Midbrain (tissue), 1 donor: Measurements from ENCODE around the gene FAM83F.

Experiments
- DNase-seq: peaks from one replicate; lab custom pipeline; 2025; lab: John Stamatoyannopoulos, UW

FAM83F gene

DNA sequence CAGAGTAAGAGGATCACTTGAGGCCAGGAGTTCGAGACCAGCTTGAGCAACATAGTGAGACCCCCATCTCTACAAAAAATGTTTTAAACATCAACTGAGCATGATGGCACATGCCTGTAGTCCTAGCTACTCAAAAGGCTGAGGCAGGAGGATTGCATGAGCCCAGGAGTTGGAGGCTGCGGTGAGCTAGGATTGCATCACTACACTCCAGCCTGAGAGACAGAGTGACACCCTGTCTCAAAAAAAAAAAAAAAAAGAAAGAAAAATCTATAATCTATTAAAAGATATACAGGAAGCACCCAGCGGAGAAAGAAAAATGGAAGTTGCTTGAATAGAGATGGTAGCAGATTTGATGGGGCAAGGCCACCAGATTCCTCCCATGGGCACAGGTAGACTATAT is 61.8 kb downstream of the FAM83F start:
- no peak for DNase-seq

DNA sequence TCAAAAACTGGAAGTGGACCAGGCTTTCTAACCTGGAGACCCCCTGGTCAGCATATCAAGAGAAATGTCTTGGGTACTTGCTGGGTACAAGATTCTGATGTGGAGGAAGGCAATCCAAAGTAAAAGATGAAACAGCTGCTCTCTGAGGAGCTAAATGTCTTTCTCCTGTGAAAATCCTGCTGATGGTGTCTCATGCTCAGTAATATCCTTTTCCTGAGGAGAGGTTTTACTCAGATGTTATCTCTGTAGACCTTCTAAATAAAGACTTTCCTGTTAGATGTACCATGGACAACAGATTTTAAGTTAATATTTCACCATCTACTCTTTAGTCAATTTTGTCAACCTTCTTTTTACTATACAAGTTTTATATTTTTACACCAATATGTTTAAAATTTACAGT is 62.9 kb downstream of the FAM83F start:
- DNase-seq = no peak

- no peak for DNase-seq
These were observed 63.5 kb downstream of the FAM83F start for GRCh38 chr22:40058265-40058664.

GRCh38 chr22:40065981-40066380 is 71.2 kb downstream of the FAM83F start:
- no peak for DNase-seq

GRCh38 chr22:40067639-40068038 is 72.9 kb downstream of the FAM83F start:
- no peak for DNase-seq

GRCh38 chr22:40070701-40071100 is 75.9 kb downstream of the FAM83F start:
- DNase-seq = no peak

DNA sequence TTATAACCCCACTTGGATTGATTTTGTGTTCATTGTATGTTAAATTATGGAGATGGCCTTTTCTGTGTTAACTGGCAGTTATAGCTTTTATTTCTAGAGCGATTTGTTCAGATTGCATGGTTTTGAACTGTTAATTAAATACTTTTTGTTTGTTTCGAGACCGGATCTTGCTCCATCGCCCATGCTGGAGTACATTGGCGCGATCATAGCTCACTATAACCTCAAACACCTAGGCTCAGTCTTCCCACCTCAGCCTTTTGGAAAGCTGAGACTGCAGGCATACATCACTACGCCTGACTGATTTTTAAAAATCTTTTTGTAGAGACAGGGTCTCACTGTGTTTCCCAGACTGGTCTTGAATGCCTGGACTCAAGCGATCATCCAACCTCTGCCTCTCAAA is 77.0 kb downstream of the FAM83F start:
- no peak for DNase-seq

GRCh38 chr22:40076702-40077645 is 82.2 kb downstream of the FAM83F start:
- no peak for DNase-seq

DNA sequence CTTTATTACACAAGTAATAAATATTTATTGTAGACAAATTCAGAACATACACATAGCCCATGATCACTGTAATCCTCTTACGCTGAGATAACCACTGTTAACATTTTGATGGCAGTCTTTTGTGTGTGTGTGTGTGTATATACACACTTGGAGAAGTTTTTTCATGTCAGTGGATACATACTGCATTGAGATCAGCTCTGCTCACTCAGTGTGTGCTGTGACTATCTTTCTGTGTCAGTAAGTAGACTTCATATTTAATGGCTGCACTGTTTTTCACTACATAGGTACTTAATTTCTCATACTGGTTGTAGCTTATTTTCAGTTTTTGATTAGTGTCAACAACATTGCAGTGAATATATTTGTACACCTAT is 82.9 kb downstream of the FAM83F start:
- no peak for DNase-seq

- no peak for DNase-seq
These were observed 86.9 kb downstream of the FAM83F start for GRCh38 chr22:40081662-40082061.

DNA sequence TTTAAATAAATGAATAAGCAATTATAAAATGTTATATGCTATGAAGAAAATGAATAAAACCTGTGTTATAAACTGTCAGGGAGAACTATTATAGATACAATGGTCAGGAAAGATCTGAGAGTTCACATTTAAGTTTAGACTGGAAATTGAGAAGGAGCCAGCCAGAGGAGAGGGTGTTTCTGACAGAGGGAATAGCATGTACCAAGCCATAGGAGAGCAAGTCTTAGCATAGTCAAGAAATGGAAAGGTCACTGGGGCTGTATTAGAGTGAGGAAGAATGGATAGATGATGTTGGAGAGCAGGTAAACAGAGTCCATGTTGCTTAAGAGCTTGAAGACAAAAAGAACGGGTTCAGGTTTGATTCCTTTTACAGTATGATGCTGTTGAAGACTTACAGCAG is 87.4 kb downstream of the FAM83F start:
- no peak for DNase-seq

- DNase-seq = no peak
These were observed 89.0 kb downstream of the FAM83F start for GRCh38 chr22:40083794-40084193.

GRCh38 chr22:40084246-40084645 is 89.5 kb downstream of the FAM83F start:
- DNase-seq = no peak

GRCh38 chr22:40088818-40089217 is 94.1 kb downstream of the FAM83F start:
- DNase-seq = no peak
